Neural cell (in vitro differentiated cells): ENCODE results near the gene PREX1.

Experiments used
- CTCF ChIP-seq: fragments of 450-650 bp; IDR thresholded peaks from 2 replicates; pipeline ENCODE4 v1.5.1; 2014; ENCODE audit warnings: antibody characterized with exemption, mild to moderate bottlenecking, moderate library complexity; ENCODE audit not compliant: poor library complexity, severe bottlenecking
- TAF1 ChIP-seq: IDR thresholded peaks from 2 replicates; pipeline ENCODE4 v1.6.1; 2012; ENCODE audit warnings: low read depth

- TF ChIP-seq CTCF: no peak
- TF ChIP-seq TAF1: no peak
Measured at GRCh38 chr20:48847498-48848205, 19.9 kb upstream of the PREX1 start.
